H1 (cell line): ENCODE data around the gene CAMSAP1.

Experiments
- EZH2 ChIP-seq: fragments of 200-600 bp; sonication (generic); IDR thresholded peaks from 2 replicates; pipeline ENCODE4 v1.7.1; 2012; ENCODE audit warnings: low read depth, mild to moderate bottlenecking, moderate library complexity, low read length, inconsistent platforms; ENCODE audit not compliant: severe bottlenecking
- HDAC2 ChIP-seq, 2 experiments: fragments of 300-600 bp in 1 of 2; sonication (generic) in 1 of 2; IDR thresholded peaks; 2 replicates each; pipeline ENCODE4 v1.6.1; 2011 to 2012; ENCODE audit warnings: low read depth in 2 of 2, low read length in 2 of 2, mild to moderate bottlenecking in 2 of 2, moderate library complexity in 2 of 2, borderline replicate concordance in 1 of 2, inconsistent platforms in 1 of 2
- HDAC6 ChIP-seq: IDR thresholded peaks from one replicate; pipeline ENCODE4 v1.7.1; 2012; ENCODE audit warnings: low read depth, mild to moderate bottlenecking, inconsistent platforms, low read length, moderate library complexity
- MAFK ChIP-seq: IDR thresholded peaks from 2 replicates; pipeline ENCODE4 v1.6.1; 2012; ENCODE audit warnings: low read depth, mild to moderate bottlenecking, improper control_type of control experiment, low read length
- POLR2A ChIP-seq, 2 experiments: IDR thresholded peaks; 1 replicate in 1 of 2; 2 replicates in 1 of 2; pipeline ENCODE4 v1.6.1; 2011; ENCODE audit warnings: low read depth in 2 of 2, low read length in 2 of 2, mild to moderate bottlenecking in 2 of 2; ENCODE audit errors: control extremely low read depth in 1 of 2
- POLR2AphosphoS5 ChIP-seq: IDR thresholded peaks from 2 replicates; pipeline ENCODE4 v1.6.1; 2011; ENCODE audit warnings: low read depth, low read length
- RNF2 ChIP-seq: fragments of 200-900, 300-1000 bp; sonication (generic); IDR thresholded peaks from 2 replicates; pipeline ENCODE4 v1.7.1; 2016; ENCODE audit warnings: borderline replicate concordance, low read depth, mild to moderate bottlenecking, antibody characterized with exemption, low read length; ENCODE audit not compliant: poor library complexity, severe bottlenecking; ENCODE audit errors: missing control alignments
- SUZ12 ChIP-seq: fragments of 200-600 bp; sonication (generic); IDR thresholded peaks from 2 replicates; pipeline ENCODE4 v1.6.1; 2012; ENCODE audit warnings: mild to moderate bottlenecking, inconsistent platforms, low read length, moderate library complexity, mixed read lengths
- TAF7 ChIP-seq: optimal IDR thresholded peaks from 2 replicates; pipeline ENCODE3; 2011; ENCODE audit warnings: low read depth, mild to moderate bottlenecking, inconsistent platforms, low read length, moderate library complexity, borderline replicate concordance
- TEAD4 ChIP-seq: IDR thresholded peaks from 2 replicates; pipeline ENCODE4 v1.6.1; 2012; ENCODE audit warnings: low read depth, low read length, inconsistent platforms, mixed read lengths
- TF ChIP-seq, protein P1 (sequence below), 3 experiments: IDR thresholded peaks; 1 replicate in 2 of 3; 2 replicates in 1 of 3; pipeline versions ENCODE4 v1.5.1 to v1.6.1; 2011; ENCODE audit warnings: low read length in 3 of 3, mild to moderate bottlenecking in 3 of 3, inconsistent platforms in 2 of 3, low read depth in 1 of 3, moderate library complexity in 1 of 3; ENCODE audit not compliant: insufficient read depth in 1 of 3; ENCODE audit errors: control extremely low read depth in 1 of 3
- TF ChIP-seq, protein P2 (sequence below): IDR thresholded peaks from 2 replicates; pipeline ENCODE4 v1.6.1; 2011; ENCODE audit warnings: low read depth, mild to moderate bottlenecking, low read length; ENCODE audit not compliant: insufficient read depth
- TF ChIP-seq, protein P3 (sequence below): IDR thresholded peaks from 2 replicates; pipeline ENCODE4 v1.6.1; 2012; ENCODE audit warnings: low read length, inconsistent platforms

DNA sequence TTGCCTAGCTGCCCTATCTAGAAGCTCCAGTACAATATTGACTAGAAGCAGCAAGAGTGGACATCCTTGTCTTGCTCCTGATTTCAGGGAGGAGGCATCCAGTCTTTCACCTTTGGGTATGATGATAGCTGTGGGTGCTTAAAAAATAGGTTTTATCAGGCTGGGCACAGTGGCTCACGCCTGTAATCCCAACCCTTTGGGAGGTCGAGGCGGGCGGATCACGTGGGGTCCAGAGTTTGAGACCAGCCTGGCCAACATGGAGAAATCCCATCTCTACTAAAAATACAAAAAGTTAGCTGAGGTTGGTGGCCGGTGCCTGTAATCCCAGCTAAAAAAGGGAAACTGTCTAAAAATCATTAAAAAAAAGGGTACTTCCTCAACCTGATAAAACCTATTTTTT, 2.0 kb upstream of the CAMSAP1 start:
- TF ChIP-seq, protein P1, sequence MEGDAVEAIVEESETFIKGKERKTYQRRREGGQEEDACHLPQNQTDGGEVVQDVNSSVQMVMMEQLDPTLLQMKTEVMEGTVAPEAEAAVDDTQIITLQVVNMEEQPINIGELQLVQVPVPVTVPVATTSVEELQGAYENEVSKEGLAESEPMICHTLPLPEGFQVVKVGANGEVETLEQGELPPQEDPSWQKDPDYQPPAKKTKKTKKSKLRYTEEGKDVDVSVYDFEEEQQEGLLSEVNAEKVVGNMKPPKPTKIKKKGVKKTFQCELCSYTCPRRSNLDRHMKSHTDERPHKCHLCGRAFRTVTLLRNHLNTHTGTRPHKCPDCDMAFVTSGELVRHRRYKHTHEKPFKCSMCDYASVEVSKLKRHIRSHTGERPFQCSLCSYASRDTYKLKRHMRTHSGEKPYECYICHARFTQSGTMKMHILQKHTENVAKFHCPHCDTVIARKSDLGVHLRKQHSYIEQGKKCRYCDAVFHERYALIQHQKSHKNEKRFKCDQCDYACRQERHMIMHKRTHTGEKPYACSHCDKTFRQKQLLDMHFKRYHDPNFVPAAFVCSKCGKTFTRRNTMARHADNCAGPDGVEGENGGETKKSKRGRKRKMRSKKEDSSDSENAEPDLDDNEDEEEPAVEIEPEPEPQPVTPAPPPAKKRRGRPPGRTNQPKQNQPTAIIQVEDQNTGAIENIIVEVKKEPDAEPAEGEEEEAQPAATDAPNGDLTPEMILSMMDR (IDR thresholded peaks at IDR 0.05; ENCODE audit: control extremely low read depth in 1 of 3, insufficient read depth in 1 of 3, low read depth in 1 of 3, low read length in 3 of 3): no peak
- TF ChIP-seq HDAC6 (no peak), RNF2 (no peak), EZH2 (no peak), POLR2A (IDR thresholded peaks at IDR 0.05; ENCODE audit: control extremely low read depth in 1 of 2, low read depth in 2 of 2, low read length in 2 of 2) (no peak), HDAC2 (IDR thresholded peaks at IDR 0.05; ENCODE audit: borderline replicate concordance in 1 of 2, low read depth in 2 of 2, low read length in 2 of 2) (no peak), POLR2AphosphoS5 (no peak), MAFK (no peak), TEAD4 (no peak), SUZ12 (no peak), TAF7 (no peak)
- TF ChIP-seq, protein P2, sequence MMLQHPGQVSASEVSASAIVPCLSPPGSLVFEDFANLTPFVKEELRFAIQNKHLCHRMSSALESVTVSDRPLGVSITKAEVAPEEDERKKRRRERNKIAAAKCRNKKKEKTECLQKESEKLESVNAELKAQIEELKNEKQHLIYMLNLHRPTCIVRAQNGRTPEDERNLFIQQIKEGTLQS: no peak
- TF ChIP-seq, protein P3, sequence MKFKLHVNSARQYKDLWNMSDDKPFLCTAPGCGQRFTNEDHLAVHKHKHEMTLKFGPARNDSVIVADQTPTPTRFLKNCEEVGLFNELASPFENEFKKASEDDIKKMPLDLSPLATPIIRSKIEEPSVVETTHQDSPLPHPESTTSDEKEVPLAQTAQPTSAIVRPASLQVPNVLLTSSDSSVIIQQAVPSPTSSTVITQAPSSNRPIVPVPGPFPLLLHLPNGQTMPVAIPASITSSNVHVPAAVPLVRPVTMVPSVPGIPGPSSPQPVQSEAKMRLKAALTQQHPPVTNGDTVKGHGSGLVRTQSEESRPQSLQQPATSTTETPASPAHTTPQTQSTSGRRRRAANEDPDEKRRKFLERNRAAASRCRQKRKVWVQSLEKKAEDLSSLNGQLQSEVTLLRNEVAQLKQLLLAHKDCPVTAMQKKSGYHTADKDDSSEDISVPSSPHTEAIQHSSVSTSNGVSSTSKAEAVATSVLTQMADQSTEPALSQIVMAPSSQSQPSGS: no peak
